Activated CD8-positive, alpha-beta memory T cell treated with anti-CD3 and anti-CD28 coated beads, Interleukin-2, amount 50 U/mL, for 24 hours (primary cell): ENCODE measurements around the gene RSPH1.

Source experiments
- DNase-seq: peaks from one replicate; pipeline ENCODE4 v3.0.0-alpha.2; 2020; ENCODE audit errors: extremely low read depth

The RSPH1 gene

GRCh38 chr21:42513985-42514882, 18.2 kb upstream of the RSPH1 start:
- DNase-seq: no peak

- DNase-seq: no peak
Measured at GRCh38 chr21:42513151-42513984, 17.3 kb upstream of the RSPH1 start, which contains the start of gene SLC37A1. Gene SLC37A1, plus strand, starts transcription at chr21:42513852. Its CDS starts 4,603 bp downstream, at chr21:42518455.

- DNase-seq: no peak
Measured at GRCh38 chr21:42512346-42513034, 16.5 kb upstream of the RSPH1 start.

- DNase-seq: no peak
Measured at GRCh38 chr21:42509244-42509643, 13.2 kb upstream of the RSPH1 start.

- DNase-seq: no peak
Measured at GRCh38 chr21:42508371-42508770, 12.3 kb upstream of the RSPH1 start.

- DNase-seq: no peak
Measured at GRCh38 chr21:42507418-42507817, 11.4 kb upstream of the RSPH1 start.

- DNase-seq: no peak
Measured at GRCh38 chr21:42505090-42505726, 9.2 kb upstream of the RSPH1 start.

- DNase-seq: no peak
Measured at GRCh38 chr21:42503711-42504110, 7.7 kb upstream of the RSPH1 start.

- no peak for DNase-seq
Measured at GRCh38 chr21:42500736-42501135, 4.7 kb upstream of the RSPH1 start.

GRCh38 chr21:42500225-42500624, 4.2 kb upstream of the RSPH1 start:
- no peak for DNase-seq

GRCh38 chr21:42499444-42500112, 3.6 kb upstream of the RSPH1 start:
- no peak for DNase-seq

- no peak for DNase-seq
Measured at GRCh38 chr21:42498012-42498411, 2.0 kb upstream of the RSPH1 start.

GRCh38 chr21:42496839-42497202, 797 bp upstream of the RSPH1 start:
- no peak for DNase-seq

- DNase-seq: no peak
Measured at GRCh38 chr21:42495765-42496119, 282 bp downstream of the RSPH1 start.

- DNase-seq: no peak
Measured at GRCh38 chr21:42495027-42495426, 997 bp downstream of the RSPH1 start.

- DNase-seq: no peak
Measured at GRCh38 chr21:42493109-42494060, 2.6 kb downstream of the RSPH1 start.

GRCh38 chr21:42492201-42492600, 3.8 kb downstream of the RSPH1 start:
- DNase-seq: no peak

GRCh38 chr21:42491328-42491727, 4.7 kb downstream of the RSPH1 start:
- no peak for DNase-seq

GRCh38 chr21:42490720-42491119, 5.3 kb downstream of the RSPH1 start:
- no peak for DNase-seq

- DNase-seq: no peak
Measured at GRCh38 chr21:42489991-42490390, 6.0 kb downstream of the RSPH1 start.
